ENCODE results near the gene ANKS1B.

ANKS1B gene

DNA sequence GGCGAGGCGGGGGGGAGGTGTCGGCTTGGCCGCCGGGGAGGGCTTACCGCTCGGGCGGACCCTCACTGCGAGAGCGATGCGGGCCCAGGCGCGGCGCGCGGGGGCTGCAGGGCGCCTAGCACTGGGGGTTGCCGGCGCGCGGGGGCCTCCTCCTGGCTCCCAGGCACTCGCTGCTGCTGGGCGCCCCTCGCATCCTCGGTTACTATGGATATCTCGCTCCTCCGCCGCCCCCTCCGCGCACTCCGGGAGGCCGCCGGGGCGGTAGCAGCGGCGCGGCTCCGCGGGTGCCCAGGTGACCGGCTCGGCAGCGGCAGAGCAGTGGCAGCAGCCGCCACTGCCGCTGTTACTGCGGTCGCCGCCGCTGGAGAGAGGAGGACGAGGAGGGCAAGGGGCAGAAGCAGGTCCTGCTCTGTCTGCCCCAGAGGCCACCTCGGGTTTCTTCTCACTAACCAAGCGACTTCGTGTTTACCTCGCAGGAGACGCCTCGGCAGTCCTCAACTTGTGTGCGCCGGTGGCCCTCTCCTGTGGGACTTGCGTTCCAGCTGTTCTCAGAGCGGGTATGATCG lies 1089.6 kb downstream of the ANKS1B start (continued):
- TF ChIP-seq, protein P1, sequence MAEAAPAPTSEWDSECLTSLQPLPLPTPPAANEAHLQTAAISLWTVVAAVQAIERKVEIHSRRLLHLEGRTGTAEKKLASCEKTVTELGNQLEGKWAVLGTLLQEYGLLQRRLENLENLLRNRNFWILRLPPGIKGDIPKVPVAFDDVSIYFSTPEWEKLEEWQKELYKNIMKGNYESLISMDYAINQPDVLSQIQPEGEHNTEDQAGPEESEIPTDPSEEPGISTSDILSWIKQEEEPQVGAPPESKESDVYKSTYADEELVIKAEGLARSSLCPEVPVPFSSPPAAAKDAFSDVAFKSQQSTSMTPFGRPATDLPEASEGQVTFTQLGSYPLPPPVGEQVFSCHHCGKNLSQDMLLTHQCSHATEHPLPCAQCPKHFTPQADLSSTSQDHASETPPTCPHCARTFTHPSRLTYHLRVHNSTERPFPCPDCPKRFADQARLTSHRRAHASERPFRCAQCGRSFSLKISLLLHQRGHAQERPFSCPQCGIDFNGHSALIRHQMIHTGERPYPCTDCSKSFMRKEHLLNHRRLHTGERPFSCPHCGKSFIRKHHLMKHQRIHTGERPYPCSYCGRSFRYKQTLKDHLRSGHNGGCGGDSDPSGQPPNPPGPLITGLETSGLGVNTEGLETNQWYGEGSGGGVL (tag by site-specific recombination; IDR thresholded peaks at IDR 0.05), result peak; percentile 66
- TF ChIP-seq, protein P2, sequence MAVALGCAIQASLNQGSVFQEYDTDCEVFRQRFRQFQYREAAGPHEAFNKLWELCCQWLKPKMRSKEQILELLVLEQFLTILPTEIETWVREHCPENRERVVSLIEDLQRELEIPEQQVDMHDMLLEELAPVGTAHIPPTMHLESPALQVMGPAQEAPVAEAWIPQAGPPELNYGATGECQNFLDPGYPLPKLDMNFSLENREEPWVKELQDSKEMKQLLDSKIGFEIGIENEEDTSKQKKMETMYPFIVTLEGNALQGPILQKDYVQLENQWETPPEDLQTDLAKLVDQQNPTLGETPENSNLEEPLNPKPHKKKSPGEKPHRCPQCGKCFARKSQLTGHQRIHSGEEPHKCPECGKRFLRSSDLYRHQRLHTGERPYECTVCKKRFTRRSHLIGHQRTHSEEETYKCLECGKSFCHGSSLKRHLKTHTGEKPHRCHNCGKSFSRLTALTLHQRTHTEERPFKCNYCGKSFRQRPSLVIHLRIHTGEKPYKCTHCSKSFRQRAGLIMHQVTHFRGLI (tag by site-specific recombination; IDR thresholded peaks at IDR 0.05), result no peak
- TF ChIP-seq, protein P3, sequence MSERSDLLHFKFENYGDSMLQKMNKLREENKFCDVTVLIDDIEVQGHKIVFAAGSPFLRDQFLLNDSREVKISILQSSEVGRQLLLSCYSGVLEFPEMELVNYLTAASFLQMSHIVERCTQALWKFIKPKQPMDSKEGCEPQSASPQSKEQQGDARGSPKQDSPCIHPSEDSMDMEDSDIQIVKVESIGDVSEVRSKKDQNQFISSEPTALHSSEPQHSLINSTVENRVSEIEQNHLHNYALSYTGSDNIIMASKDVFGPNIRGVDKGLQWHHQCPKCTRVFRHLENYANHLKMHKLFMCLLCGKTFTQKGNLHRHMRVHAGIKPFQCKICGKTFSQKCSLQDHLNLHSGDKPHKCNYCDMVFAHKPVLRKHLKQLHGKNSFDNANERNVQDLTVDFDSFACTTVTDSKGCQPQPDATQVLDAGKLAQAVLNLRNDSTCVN (tag by site-specific recombination; optimal IDR thresholded peaks at IDR 0.05), result peak; percentile 56
- TF ChIP-seq, protein P4, sequence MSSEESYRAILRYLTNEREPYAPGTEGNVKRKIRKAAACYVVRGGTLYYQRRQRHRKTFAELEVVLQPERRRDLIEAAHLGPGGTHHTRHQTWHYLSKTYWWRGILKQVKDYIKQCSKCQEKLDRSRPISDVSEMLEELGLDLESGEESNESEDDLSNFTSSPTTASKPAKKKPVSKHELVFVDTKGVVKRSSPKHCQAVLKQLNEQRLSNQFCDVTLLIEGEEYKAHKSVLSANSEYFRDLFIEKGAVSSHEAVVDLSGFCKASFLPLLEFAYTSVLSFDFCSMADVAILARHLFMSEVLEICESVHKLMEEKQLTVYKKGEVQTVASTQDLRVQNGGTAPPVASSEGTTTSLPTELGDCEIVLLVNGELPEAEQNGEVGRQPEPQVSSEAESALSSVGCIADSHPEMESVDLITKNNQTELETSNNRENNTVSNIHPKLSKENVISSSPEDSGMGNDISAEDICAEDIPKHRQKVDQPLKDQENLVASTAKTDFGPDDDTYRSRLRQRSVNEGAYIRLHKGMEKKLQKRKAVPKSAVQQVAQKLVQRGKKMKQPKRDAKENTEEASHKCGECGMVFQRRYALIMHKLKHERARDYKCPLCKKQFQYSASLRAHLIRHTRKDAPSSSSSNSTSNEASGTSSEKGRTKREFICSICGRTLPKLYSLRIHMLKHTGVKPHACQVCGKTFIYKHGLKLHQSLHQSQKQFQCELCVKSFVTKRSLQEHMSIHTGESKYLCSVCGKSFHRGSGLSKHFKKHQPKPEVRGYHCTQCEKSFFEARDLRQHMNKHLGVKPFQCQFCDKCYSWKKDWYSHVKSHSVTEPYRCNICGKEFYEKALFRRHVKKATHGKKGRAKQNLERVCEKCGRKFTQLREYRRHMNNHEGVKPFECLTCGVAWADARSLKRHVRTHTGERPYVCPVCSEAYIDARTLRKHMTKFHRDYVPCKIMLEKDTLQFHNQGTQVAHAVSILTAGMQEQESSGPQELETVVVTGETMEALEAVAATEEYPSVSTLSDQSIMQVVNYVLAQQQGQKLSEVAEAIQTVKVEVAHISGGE (tag by site-specific recombination; conservative IDR thresholded peaks at IDR 0.05; ENCODE audit: low read depth), result no peak
- TF ChIP-seq GLIS2 (tag by site-specific recombination; IDR thresholded peaks at IDR 0.05) (peak; percentile 73), ZNF433 (tag by site-specific recombination; IDR thresholded peaks at IDR 0.05; ENCODE audit: low read depth) (no peak), GLIS1 (tag by site-specific recombination; IDR thresholded peaks at IDR 0.05) (peak; percentile 91), ZBTB21 (tag by site-specific recombination; IDR thresholded peaks at IDR 0.05) (no peak), ZNF76 (tag by site-specific recombination; IDR thresholded peaks at IDR 0.05; ENCODE audit: borderline replicate concordance, low read depth) (peak; percentile 33; the same call in 1 of the 2 replicates), ZBTB7A (tag by site-specific recombination; IDR thresholded peaks at IDR 0.05; ENCODE audit: low read depth) (no peak; the same call in 1 of the 2 replicates), ZNF423 (tag by site-specific recombination; IDR thresholded peaks at IDR 0.05) (no peak)

DNA sequence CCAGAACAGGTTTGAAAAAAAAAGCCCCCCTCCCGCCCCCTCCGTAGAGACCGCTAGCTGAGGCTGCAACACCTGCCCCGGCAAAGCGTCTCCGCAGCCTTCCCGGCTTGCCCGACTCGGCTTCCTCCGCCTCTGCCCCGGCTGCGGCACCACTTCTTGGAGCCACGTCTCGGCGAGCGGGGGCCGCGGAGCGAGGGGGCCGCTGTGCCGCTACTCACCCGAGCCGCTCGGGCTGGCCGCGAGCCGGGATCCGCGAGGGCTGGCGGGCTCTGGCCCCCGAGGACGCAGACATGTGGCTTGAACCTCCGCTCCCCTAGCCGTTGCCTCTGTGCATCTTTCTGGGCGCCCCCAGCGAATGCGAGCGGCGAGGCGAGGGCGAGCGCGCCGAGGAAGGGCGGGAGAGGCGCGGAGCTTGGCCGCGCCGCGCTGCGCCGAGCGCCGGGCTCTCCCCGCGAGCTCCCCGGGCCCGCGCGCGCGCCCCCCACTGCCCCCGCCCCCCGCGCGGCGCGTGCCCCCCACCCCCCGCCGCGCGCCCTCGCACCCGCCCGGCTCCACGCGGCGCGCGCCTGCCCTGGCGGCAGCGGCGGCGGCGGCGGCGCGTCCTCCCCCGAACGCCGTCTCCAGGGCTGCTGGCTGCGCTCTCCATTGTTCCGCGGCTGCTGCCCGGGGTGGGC lies 1090.2 kb downstream of the ANKS1B start:
- peaks cover 10% of the 10 kb centered on the region for H3K4me1 ChIP-seq (ENCODE audit: control insufficient read depth, insufficient read depth, low read length)
- POLR2A ChIA-PET, result interaction anchor here (0.6 kb wide), 1 partner anchor 1963 kb away, joined by 4 read pairs; no protein-coding TSS in a partner anchor
- H3K4me3 ChIP-seq (ENCODE audit: low read depth, low read length), result peak overlapping the region; percentile 47
- no peaks in the 10 kb centered on the region for H3K36me3 ChIP-seq (ENCODE audit: control insufficient read depth in 2 of 2, insufficient read depth in 1 of 2, low read length in 2 of 2)
- no peak overlapping the region for H3K27ac ChIP-seq (ENCODE audit: extremely low read depth, low read depth, low read length)
- H3K9me3 ChIP-seq (ENCODE audit: control insufficient read depth, insufficient read depth, low read depth, low read length), result no peaks in the 10 kb centered on the region
- CTCF ChIA-PET, result interaction anchor here (0.6 to 0.7 kb wide), 2 partner anchors 11 to 37 kb away, joined by 3 to 4 read pairs; no protein-coding TSS in a partner anchor
- no peak for TF ChIP-seq ZNF248 (tag by site-specific recombination; IDR thresholded peaks at IDR 0.05)
- TF ChIP-seq ZNF623 (tag by site-specific recombination; IDR thresholded peaks at IDR 0.05), result no peak
- TF ChIP-seq EGR2 (tag by site-specific recombination; IDR thresholded peaks at IDR 0.05; ENCODE audit: low read depth), result 0 out of 2 replicates have a peak, but pooled peaks have one; percentile 31
- TF ChIP-seq, protein P5, sequence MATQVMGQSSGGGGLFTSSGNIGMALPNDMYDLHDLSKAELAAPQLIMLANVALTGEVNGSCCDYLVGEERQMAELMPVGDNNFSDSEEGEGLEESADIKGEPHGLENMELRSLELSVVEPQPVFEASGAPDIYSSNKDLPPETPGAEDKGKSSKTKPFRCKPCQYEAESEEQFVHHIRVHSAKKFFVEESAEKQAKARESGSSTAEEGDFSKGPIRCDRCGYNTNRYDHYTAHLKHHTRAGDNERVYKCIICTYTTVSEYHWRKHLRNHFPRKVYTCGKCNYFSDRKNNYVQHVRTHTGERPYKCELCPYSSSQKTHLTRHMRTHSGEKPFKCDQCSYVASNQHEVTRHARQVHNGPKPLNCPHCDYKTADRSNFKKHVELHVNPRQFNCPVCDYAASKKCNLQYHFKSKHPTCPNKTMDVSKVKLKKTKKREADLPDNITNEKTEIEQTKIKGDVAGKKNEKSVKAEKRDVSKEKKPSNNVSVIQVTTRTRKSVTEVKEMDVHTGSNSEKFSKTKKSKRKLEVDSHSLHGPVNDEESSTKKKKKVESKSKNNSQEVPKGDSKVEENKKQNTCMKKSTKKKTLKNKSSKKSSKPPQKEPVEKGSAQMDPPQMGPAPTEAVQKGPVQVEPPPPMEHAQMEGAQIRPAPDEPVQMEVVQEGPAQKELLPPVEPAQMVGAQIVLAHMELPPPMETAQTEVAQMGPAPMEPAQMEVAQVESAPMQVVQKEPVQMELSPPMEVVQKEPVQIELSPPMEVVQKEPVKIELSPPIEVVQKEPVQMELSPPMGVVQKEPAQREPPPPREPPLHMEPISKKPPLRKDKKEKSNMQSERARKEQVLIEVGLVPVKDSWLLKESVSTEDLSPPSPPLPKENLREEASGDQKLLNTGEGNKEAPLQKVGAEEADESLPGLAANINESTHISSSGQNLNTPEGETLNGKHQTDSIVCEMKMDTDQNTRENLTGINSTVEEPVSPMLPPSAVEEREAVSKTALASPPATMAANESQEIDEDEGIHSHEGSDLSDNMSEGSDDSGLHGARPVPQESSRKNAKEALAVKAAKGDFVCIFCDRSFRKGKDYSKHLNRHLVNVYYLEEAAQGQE (tag by site-specific recombination; IDR thresholded peaks at IDR 0.05), result 0 out of 2 replicates have a peak, but pooled peaks have one; percentile 15
- no peak for TF ChIP-seq ZNF221 (tag by site-specific recombination; IDR thresholded peaks at IDR 0.05; ENCODE audit: borderline replicate concordance)
- TF ChIP-seq KLF9 (tag by site-specific recombination; IDR thresholded peaks at IDR 0.05; ENCODE audit: low read depth), result no peak
- TF ChIP-seq, protein P6, sequence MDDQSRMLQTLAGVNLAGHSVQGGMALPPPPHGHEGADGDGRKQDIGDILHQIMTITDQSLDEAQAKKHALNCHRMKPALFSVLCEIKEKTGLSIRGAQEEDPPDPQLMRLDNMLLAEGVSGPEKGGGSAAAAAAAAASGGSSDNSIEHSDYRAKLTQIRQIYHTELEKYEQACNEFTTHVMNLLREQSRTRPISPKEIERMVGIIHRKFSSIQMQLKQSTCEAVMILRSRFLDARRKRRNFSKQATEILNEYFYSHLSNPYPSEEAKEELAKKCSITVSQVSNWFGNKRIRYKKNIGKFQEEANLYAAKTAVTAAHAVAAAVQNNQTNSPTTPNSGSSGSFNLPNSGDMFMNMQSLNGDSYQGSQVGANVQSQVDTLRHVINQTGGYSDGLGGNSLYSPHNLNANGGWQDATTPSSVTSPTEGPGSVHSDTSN (CRISPR knock-in tag; IDR thresholded peaks at IDR 0.05), result 0 out of 2 replicates have a peak, but pooled peaks have one; percentile 47
- TF ChIP-seq, protein P3 (tag by site-specific recombination; optimal IDR thresholded peaks at IDR 0.05), result peak; percentile 76
- TF ChIP-seq ZNF660 (tag by site-specific recombination; IDR thresholded peaks at IDR 0.05), result 0 out of 2 replicates have a peak, but pooled peaks have one; percentile 24
- TF ChIP-seq GLI4 (tag by site-specific recombination; IDR thresholded peaks at IDR 0.05), result no peak

All from HEK293 (cell line).